Measurements from ENCODE around the gene UBE3C.

Gene UBE3C

GRCh38 chr7:157139810-157140510 lies 1.2 kb downstream of the UBE3C start:
- Histone ChIP-seq H3K4me3 (ENCODE audit: low read length) (peak overlapping the region; percentile 95), H2BK15ac (replicated peaks; ENCODE audit: low read depth) (no peak overlapping the region), H3K23ac (ENCODE audit: low read length) (peak overlapping the region; percentile 80), H3K4ac (ENCODE audit: low read depth, low read length) (peak overlapping the region; percentile 85), H3K79me1 (ENCODE audit: low read length) (peaks cover 20% of the 10 kb centered on the region), H4K8ac (ENCODE audit: low read depth, low read length) (no peak overlapping the region), H3K27me3 (ENCODE audit: insufficient read depth, low read length, poor library complexity) (no peaks in the 10 kb centered on the region), H4K5ac (ENCODE audit: low read length) (no peak overlapping the region), H2BK120ac (ENCODE audit: low read depth, low read length) (no peak overlapping the region), H3K36me3 (ENCODE audit: control insufficient read depth, insufficient read depth, low read length) (peaks cover 7% of the 10 kb centered on the region), H3K4me1 (ENCODE audit: control insufficient read depth, low read depth, low read length) (peaks cover 6% of the 10 kb centered on the region), H3K79me2 (ENCODE audit: control insufficient read depth, insufficient read depth, low read length) (peaks cover 57% of the 10 kb centered on the region), H3K4me2 (ENCODE audit: low read length) (peak overlapping the region; percentile 97), H3K56ac (ENCODE audit: low read length) (peak overlapping the region; percentile 98), H3K27ac (ENCODE audit: low read depth, low read length) (no peak overlapping the region), H3K18ac (ENCODE audit: low read length) (no peak overlapping the region), H2AK5ac (ENCODE audit: low read length) (no peak overlapping the region), H2BK5ac (ENCODE audit: low read length) (no peak overlapping the region), H3K9ac (ENCODE audit: low read length) (peak overlapping the region; percentile 98)
- no peak for DNase-seq
- no CpG with 5 or more reads among the region's 19 CpGs for WGBS (ENCODE audit: extremely low coverage, insufficient coverage, low lambda C conversion rate)

- Histone ChIP-seq H3K18ac (ENCODE audit: low read length) (no peak overlapping the region), H3K79me2 (ENCODE audit: control insufficient read depth, insufficient read depth, low read length) (peaks cover 62% of the 10 kb centered on the region), H3K4ac (ENCODE audit: low read depth, low read length) (no peak overlapping the region), H3K23ac (ENCODE audit: low read length) (peak overlapping the region; percentile 31), H3K36me3 (ENCODE audit: control insufficient read depth, insufficient read depth, low read length) (peaks cover 7% of the 10 kb centered on the region), H2BK15ac (replicated peaks; ENCODE audit: low read depth) (no peak overlapping the region), H2BK120ac (ENCODE audit: low read depth, low read length) (no peak overlapping the region), H3K56ac (ENCODE audit: low read length) (peak overlapping the region; percentile 98), H3K27me3 (ENCODE audit: insufficient read depth, low read length, poor library complexity) (no peaks in the 10 kb centered on the region), H2AK5ac (ENCODE audit: low read length) (no peak overlapping the region), H3K4me3 (ENCODE audit: low read length) (peak overlapping the region; percentile 4), H3K4me2 (ENCODE audit: low read length) (peak overlapping the region; percentile 97), H3K79me1 (ENCODE audit: low read length) (peaks cover 20% of the 10 kb centered on the region), H3K9ac (ENCODE audit: low read length) (peak overlapping the region; percentile 98), H3K4me1 (ENCODE audit: control insufficient read depth, low read depth, low read length) (peaks cover 6% of the 10 kb centered on the region), H4K5ac (ENCODE audit: low read length) (no peak overlapping the region), H2BK5ac (ENCODE audit: low read length) (no peak overlapping the region), H3K27ac (ENCODE audit: low read depth, low read length) (no peak overlapping the region), H4K8ac (ENCODE audit: low read depth, low read length) (no peak overlapping the region)
- no peak for DNase-seq
- no CpG with 5 or more reads among the region's 10 CpGs for WGBS (ENCODE audit: extremely low coverage, insufficient coverage, low lambda C conversion rate)
Measured at GRCh38 chr7:157140511-157140905, 1.8 kb downstream of the UBE3C start.

GRCh38 chr7:157141525-157142060 lies 2.9 kb downstream of the UBE3C start:
- no peak overlapping the region for H3K4me2 ChIP-seq (ENCODE audit: low read length)
- peaks cover 72% of the 10 kb centered on the region for H3K79me2 ChIP-seq (ENCODE audit: control insufficient read depth, insufficient read depth, low read length)
- no peak overlapping the region for H2AK5ac ChIP-seq (ENCODE audit: low read length)
- no peak overlapping the region for H3K27ac ChIP-seq (ENCODE audit: low read depth, low read length)
- no CpG with 5 or more reads among the region's 16 CpGs for WGBS (ENCODE audit: extremely low coverage, insufficient coverage, low lambda C conversion rate)
- H3K4me1 ChIP-seq (ENCODE audit: control insufficient read depth, low read depth, low read length): peaks cover 6% of the 10 kb centered on the region
- H3K27me3 ChIP-seq (ENCODE audit: insufficient read depth, low read length, poor library complexity): no peaks in the 10 kb centered on the region
- no peak overlapping the region for H2BK5ac ChIP-seq (ENCODE audit: low read length)
- peak overlapping the region; percentile 92 for H3K23ac ChIP-seq (ENCODE audit: low read length)
- peaks cover 7% of the 10 kb centered on the region for H3K36me3 ChIP-seq (ENCODE audit: control insufficient read depth, insufficient read depth, low read length)
- peak overlapping the region; percentile 65 for H3K56ac ChIP-seq (ENCODE audit: low read length)
- H3K9ac ChIP-seq (ENCODE audit: low read length): peak overlapping the region; percentile 35
- H4K8ac ChIP-seq (ENCODE audit: low read depth, low read length): no peak overlapping the region
- no peak for DNase-seq
- no peak overlapping the region for H4K5ac ChIP-seq (ENCODE audit: low read length)
- no peak overlapping the region for H2BK120ac ChIP-seq (ENCODE audit: low read depth, low read length)
- no peak overlapping the region for H3K4me3 ChIP-seq (ENCODE audit: low read length)
- no peak overlapping the region for H2BK15ac ChIP-seq (replicated peaks; ENCODE audit: low read depth)
- no peak overlapping the region for H3K4ac ChIP-seq (ENCODE audit: low read depth, low read length)
- H3K79me1 ChIP-seq (ENCODE audit: low read length): peaks cover 20% of the 10 kb centered on the region
- no peak overlapping the region for H3K18ac ChIP-seq (ENCODE audit: low read length)

GRCh38 chr7:157143788-157144187 lies 5.1 kb downstream of the UBE3C start:
- no peak overlapping the region for H3K4me3 ChIP-seq (ENCODE audit: low read length)
- H2BK15ac ChIP-seq (replicated peaks; ENCODE audit: low read depth): no peak overlapping the region
- peaks cover 20% of the 10 kb centered on the region for H3K79me1 ChIP-seq (ENCODE audit: low read length)
- WGBS (ENCODE audit: extremely low coverage, insufficient coverage, low lambda C conversion rate): no CpG with 5 or more reads among the region's 8 CpGs
- H2AK5ac ChIP-seq (ENCODE audit: low read length): no peak overlapping the region
- peaks cover 7% of the 10 kb centered on the region for H3K36me3 ChIP-seq (ENCODE audit: control insufficient read depth, insufficient read depth, low read length)
- H2BK120ac ChIP-seq (ENCODE audit: low read depth, low read length): no peak overlapping the region
- H3K27ac ChIP-seq (ENCODE audit: low read depth, low read length): no peak overlapping the region
- no peak overlapping the region for H3K4me2 ChIP-seq (ENCODE audit: low read length)
- H3K79me2 ChIP-seq (ENCODE audit: control insufficient read depth, insufficient read depth, low read length): peaks cover 90% of the 10 kb centered on the region
- DNase-seq: no peak
- no peak overlapping the region for H3K4ac ChIP-seq (ENCODE audit: low read depth, low read length)
- no peak overlapping the region for H2BK5ac ChIP-seq (ENCODE audit: low read length)
- no peak overlapping the region for H4K8ac ChIP-seq (ENCODE audit: low read depth, low read length)
- H3K23ac ChIP-seq (ENCODE audit: low read length): no peak overlapping the region
- H3K9ac ChIP-seq (ENCODE audit: low read length): no peak overlapping the region
- no peaks in the 10 kb centered on the region for H3K27me3 ChIP-seq (ENCODE audit: insufficient read depth, low read length, poor library complexity)
- no peak overlapping the region for H3K56ac ChIP-seq (ENCODE audit: low read length)
- no peak overlapping the region for H3K18ac ChIP-seq (ENCODE audit: low read length)
- no peak overlapping the region for H4K5ac ChIP-seq (ENCODE audit: low read length)
- H3K4me1 ChIP-seq (ENCODE audit: control insufficient read depth, low read depth, low read length): peaks cover 6% of the 10 kb centered on the region

GRCh38 chr7:157149317-157149716 lies 10.6 kb downstream of the UBE3C start:
- no peak overlapping the region for H2BK120ac ChIP-seq (ENCODE audit: low read depth, low read length)
- no peak overlapping the region for H2BK15ac ChIP-seq (replicated peaks; ENCODE audit: low read depth)
- H4K5ac ChIP-seq (ENCODE audit: low read length): no peak overlapping the region
- no CpG with 5 or more reads among the region's 4 CpGs for WGBS (ENCODE audit: extremely low coverage, insufficient coverage, low lambda C conversion rate)
- no peak overlapping the region for H3K27ac ChIP-seq (ENCODE audit: low read depth, low read length)
- H3K79me1 ChIP-seq (ENCODE audit: low read length): peaks cover 12% of the 10 kb centered on the region
- H3K4me2 ChIP-seq (ENCODE audit: low read length): no peak overlapping the region
- H3K4ac ChIP-seq (ENCODE audit: low read depth, low read length): no peak overlapping the region
- no peak overlapping the region for H2AK5ac ChIP-seq (ENCODE audit: low read length)
- no peak overlapping the region for H3K9ac ChIP-seq (ENCODE audit: low read length)
- no peak overlapping the region for H3K23ac ChIP-seq (ENCODE audit: low read length)
- no peak overlapping the region for H2BK5ac ChIP-seq (ENCODE audit: low read length)
- no peak overlapping the region for H3K56ac ChIP-seq (ENCODE audit: low read length)
- DNase-seq: no peak
- no peaks in the 10 kb centered on the region for H3K27me3 ChIP-seq (ENCODE audit: insufficient read depth, low read length, poor library complexity)
- peaks cover 91% of the 10 kb centered on the region for H3K79me2 ChIP-seq (ENCODE audit: control insufficient read depth, insufficient read depth, low read length)
- peaks cover 4% of the 10 kb centered on the region for H3K4me1 ChIP-seq (ENCODE audit: control insufficient read depth, low read depth, low read length)
- no peak overlapping the region for H3K18ac ChIP-seq (ENCODE audit: low read length)
- H3K36me3 ChIP-seq (ENCODE audit: control insufficient read depth, insufficient read depth, low read length): no peaks in the 10 kb centered on the region
- no peak overlapping the region for H4K8ac ChIP-seq (ENCODE audit: low read depth, low read length)
- H3K4me3 ChIP-seq (ENCODE audit: low read length): no peak overlapping the region

All from mesendoderm (in vitro differentiated cells).